ENCODE measurements around the gene NT5DC1.
A peak's percentile ranks its signal among the peaks of the same experiment; 100 is the strongest.

Gene NT5DC1

DNA sequence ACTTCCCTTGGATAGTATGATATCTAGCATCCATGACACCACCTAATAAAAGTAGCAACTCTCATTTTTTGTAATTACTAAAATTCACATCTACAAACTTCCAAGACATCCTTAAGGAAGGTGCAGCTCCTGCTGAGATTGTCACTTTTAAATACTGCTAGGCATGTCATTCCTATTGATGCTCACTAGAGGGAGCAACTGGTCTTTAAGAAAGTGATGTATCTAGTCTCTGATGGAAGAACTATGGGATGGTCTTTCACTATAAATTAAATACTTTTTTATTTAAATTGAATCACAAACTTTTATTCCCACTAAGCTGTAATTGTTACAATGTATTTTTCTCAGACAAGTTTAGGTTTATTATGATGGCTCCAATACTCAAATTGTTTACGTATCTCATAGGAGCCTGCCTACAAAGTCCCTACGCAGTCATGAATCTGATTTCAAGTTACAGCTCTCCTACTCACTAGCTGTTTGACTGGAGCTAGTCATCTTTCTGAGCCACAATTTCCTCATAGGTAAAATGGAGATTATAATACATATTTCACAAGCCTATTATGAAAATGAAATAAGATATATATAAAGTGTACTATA lies 187.1 kb downstream of the NT5DC1 start:
- Histone ChIP-seq H2AFZ (ENCODE audit: low read depth, low read length) (no peak overlapping the region), H3K79me2 (ENCODE audit: insufficient read depth, low read length) (no peaks in the 10 kb centered on the region), H3K9me3 (ENCODE audit: insufficient read depth, low read length, severe bottlenecking) (no peaks in the 10 kb centered on the region), H3K27ac (ENCODE audit: low read length) (no peak overlapping the region), H3K36me3 (ENCODE audit: insufficient read depth, low read length) (no peaks in the 10 kb centered on the region), H3K4me2 (ENCODE audit: insufficient read depth, low read length) (no peak overlapping the region), H3K27me3 (ENCODE audit: insufficient read depth, low read length, poor library complexity) (no peaks in the 10 kb centered on the region), H4K20me1 (ENCODE audit: insufficient read depth, low read length) (no peaks in the 10 kb centered on the region), H3K9ac (ENCODE audit: low read depth, low read length) (no peak overlapping the region), H3K4me1 (ENCODE audit: insufficient read depth, low read length) (no peaks in the 10 kb centered on the region), H3K4me3 (ENCODE audit: low read depth in 1 of 2, low read length in 2 of 2) (no peak overlapping the region)
- no peak for TF ChIP-seq EZH2 (IDR thresholded peaks at IDR 0.05; ENCODE audit: borderline replicate concordance, low read depth, low read length, severe bottlenecking)
- TF ChIP-seq, protein P1, sequence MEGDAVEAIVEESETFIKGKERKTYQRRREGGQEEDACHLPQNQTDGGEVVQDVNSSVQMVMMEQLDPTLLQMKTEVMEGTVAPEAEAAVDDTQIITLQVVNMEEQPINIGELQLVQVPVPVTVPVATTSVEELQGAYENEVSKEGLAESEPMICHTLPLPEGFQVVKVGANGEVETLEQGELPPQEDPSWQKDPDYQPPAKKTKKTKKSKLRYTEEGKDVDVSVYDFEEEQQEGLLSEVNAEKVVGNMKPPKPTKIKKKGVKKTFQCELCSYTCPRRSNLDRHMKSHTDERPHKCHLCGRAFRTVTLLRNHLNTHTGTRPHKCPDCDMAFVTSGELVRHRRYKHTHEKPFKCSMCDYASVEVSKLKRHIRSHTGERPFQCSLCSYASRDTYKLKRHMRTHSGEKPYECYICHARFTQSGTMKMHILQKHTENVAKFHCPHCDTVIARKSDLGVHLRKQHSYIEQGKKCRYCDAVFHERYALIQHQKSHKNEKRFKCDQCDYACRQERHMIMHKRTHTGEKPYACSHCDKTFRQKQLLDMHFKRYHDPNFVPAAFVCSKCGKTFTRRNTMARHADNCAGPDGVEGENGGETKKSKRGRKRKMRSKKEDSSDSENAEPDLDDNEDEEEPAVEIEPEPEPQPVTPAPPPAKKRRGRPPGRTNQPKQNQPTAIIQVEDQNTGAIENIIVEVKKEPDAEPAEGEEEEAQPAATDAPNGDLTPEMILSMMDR (IDR thresholded peaks at IDR 0.05; ENCODE audit: borderline replicate concordance, extremely low read depth, low read length, poor library complexity, severe bottlenecking) = peak; percentile 86
- ATAC-seq (ENCODE audit: insufficient read depth, low read depth) = peak; percentile 88
- DNase-seq = no peak

DNA sequence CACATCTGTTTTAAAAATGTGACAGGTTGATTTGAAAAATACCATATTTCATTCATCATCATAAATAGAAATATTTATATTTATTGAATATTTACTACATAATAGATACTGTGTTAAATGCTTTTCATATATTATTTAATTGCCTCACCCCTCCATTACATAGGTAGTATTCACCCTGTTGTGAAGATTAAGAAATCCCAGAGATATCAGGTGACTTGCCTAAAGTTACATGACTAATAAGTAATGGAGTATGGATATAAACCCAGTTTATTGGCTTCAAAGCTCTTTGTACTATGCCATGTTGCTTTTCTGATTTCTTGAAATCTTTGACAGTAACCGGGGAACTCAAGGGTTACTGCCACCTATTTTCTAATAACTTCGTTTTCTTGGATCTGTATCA lies 189.2 kb downstream of the NT5DC1 start:
- Histone ChIP-seq H3K4me2 (ENCODE audit: insufficient read depth, low read length) (no peak overlapping the region), H4K20me1 (ENCODE audit: insufficient read depth, low read length) (no peaks in the 10 kb centered on the region), H3K9ac (ENCODE audit: low read depth, low read length) (no peak overlapping the region), H3K27ac (ENCODE audit: low read length) (no peak overlapping the region), H2AFZ (ENCODE audit: low read depth, low read length) (no peak overlapping the region), H3K4me1 (ENCODE audit: insufficient read depth, low read length) (no peaks in the 10 kb centered on the region), H3K36me3 (ENCODE audit: insufficient read depth, low read length) (no peaks in the 10 kb centered on the region), H3K4me3 (ENCODE audit: low read depth in 1 of 2, low read length in 2 of 2) (no peak overlapping the region), H3K27me3 (ENCODE audit: insufficient read depth, low read length, poor library complexity) (no peaks in the 10 kb centered on the region), H3K79me2 (ENCODE audit: insufficient read depth, low read length) (no peaks in the 10 kb centered on the region), H3K9me3 (ENCODE audit: insufficient read depth, low read length, severe bottlenecking) (no peaks in the 10 kb centered on the region)
- TF ChIP-seq EZH2 (IDR thresholded peaks at IDR 0.05; ENCODE audit: borderline replicate concordance, low read depth, low read length, severe bottlenecking) = no peak
- TF ChIP-seq, protein P1 (IDR thresholded peaks at IDR 0.05; ENCODE audit: borderline replicate concordance, extremely low read depth, low read length, poor library complexity, severe bottlenecking) = no peak
- no peak for DNase-seq
- ATAC-seq (ENCODE audit: insufficient read depth, low read depth) = no peak

DNA sequence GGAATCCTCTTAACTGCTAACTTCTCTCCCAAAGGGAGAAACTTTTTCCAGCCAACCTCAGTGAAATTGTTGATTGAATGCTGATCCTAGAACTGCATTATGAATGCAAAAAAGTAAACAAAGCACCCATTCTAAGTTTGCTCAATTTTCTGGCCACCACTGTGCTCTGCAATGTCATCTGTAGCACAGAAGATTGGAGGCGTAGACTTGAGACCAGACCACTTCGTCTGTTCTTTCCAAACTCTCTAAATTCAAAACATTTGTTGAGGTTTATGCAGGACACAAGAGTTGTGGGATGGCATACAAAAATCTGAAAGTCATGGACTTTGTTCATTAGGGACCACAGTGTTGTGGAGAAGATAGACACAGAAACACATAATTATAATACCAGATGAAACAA lies 190.1 kb downstream of the NT5DC1 start:
- no peaks in the 10 kb centered on the region for H3K27me3 ChIP-seq (ENCODE audit: insufficient read depth, low read length, poor library complexity)
- no peak overlapping the region for H3K4me2 ChIP-seq (ENCODE audit: insufficient read depth, low read length)
- H3K79me2 ChIP-seq (ENCODE audit: insufficient read depth, low read length) = no peaks in the 10 kb centered on the region
- no peaks in the 10 kb centered on the region for H3K36me3 ChIP-seq (ENCODE audit: insufficient read depth, low read length)
- H3K4me3 ChIP-seq (ENCODE audit: low read depth in 1 of 2, low read length in 2 of 2) = no peak overlapping the region
- no peak for TF ChIP-seq EZH2 (IDR thresholded peaks at IDR 0.05; ENCODE audit: borderline replicate concordance, low read depth, low read length, severe bottlenecking)
- TF ChIP-seq, protein P1 (IDR thresholded peaks at IDR 0.05; ENCODE audit: borderline replicate concordance, extremely low read depth, low read length, poor library complexity, severe bottlenecking) = no peak
- ATAC-seq (ENCODE audit: insufficient read depth, low read depth) (no peak), DNase-seq (no peak)
- no peak overlapping the region for H3K9ac ChIP-seq (ENCODE audit: low read depth, low read length)
- no peaks in the 10 kb centered on the region for H4K20me1 ChIP-seq (ENCODE audit: insufficient read depth, low read length)
- no peaks in the 10 kb centered on the region for H3K4me1 ChIP-seq (ENCODE audit: insufficient read depth, low read length)
- no peaks in the 10 kb centered on the region for H3K9me3 ChIP-seq (ENCODE audit: insufficient read depth, low read length, severe bottlenecking)
- no peak overlapping the region for H2AFZ ChIP-seq (ENCODE audit: low read depth, low read length)
- no peak overlapping the region for H3K27ac ChIP-seq (ENCODE audit: low read length)
